Activated T-helper 1 cell treated with anti-CD3 and anti-CD28 coated beads, Interleukin-2, amount 50 U/mL, for 16 hours (primary cell): ENCODE data around the gene TXNRD2.

ENCODE experiments used
- DNase-seq, 2 donors: peaks; one replicate each; pipeline ENCODE4 v3.0.0-alpha.2; 2020; ENCODE audit warnings: low read depth in 1 of 2, low spot score in 1 of 2

TXNRD2 gene

DNA sequence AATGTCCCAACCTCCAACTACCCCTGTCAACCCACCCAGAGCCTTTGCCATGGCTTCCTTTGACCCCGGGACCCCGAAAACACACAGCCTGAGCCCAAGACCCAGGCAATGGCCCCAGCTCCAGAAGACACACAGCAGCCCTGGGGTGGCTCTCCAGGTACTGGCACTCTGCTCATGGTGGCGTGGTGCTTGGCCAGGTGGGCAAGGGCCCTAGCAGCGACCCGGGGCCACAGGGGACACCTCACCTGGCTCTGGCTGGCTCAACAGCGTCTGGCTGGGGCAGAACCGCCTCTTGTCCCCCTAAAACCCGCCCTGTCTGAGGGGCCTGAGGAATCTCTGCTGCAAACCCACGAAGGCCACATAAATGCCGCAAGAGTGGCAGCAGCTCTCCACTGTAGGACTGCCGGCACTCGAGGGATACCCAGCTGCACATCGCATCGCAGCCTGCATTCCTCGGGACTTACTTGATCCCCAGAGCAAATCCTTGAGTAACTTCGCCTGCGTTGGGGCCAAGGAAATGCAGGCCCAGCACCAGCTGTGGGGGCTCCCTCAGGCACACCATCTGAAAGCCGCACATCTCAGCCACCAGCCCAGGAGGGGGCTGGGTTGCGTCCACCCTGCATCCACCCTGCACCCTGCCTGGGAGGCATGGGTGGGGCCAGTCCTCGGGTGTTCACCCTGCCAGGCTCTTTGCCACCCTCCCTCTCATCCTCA lies 63.8 kb downstream of the TXNRD2 start:
- peak in 1 of 2 donors; percentile 2 for DNase-seq

DNA sequence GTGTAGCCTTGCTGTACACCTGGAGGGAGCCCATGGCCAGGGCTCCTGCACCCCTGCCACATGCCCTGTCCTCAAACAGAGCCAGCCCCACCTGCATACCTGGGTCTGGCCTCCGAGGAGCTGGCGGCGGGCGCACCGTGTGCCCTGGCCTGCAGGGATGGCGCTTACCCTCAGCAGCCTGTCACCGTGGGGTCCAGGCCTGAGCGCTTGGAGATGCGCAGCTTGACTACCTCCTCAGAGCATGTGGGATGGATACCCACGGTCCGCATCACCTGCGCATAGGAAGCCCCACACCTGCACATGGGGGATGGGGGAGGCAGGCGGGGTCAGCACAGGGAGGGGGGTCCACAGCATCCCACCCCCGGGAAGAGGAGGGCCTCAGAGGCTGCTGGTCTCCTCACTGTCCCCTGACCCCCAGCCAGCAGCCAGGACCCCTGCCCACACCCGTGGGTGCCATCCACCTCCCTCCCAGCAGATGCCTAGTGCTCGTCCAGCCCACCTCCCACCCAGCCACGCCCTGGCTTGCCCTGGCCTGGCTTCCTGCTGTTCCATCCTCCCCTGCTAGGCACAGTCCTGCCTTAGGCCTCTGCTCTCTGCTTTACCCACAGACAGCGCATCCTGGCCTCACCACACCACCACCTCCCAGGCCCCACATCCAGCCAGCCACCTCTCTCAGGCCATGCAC lies 64.5 kb downstream of the TXNRD2 start:
- peak in 1 of 2 donors; percentile 2 for DNase-seq

GRCh38 chr22:19876314-19876940 lies 65.2 kb downstream of the TXNRD2 start:
- DNase-seq, result no peak

- no peak for DNase-seq
Measured at GRCh38 chr22:19875531-19876313, 65.9 kb downstream of the TXNRD2 start.

DNA sequence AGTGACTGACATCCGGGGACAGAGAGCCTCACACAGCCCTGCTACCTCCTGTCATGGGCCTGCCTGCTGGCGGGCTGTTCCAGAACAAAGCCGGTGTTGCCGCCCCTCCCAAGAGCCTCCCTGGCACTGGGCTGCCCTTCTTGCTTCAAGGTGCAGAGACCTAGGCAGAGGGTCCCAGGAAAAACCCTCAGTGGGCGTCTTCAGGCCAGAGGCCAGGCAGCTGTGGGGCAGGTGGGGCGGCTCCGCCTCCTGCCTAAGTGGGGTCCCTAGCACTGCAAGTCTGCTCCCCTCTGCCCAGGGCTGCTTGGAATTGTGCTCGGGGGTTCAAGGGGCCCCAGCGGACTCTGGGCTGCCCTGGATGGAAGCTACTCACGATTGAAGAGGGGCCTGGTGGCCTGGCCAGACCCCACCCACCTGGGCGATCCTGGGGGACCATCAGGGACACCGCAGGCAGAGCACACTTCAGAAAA lies 66.5 kb downstream of the TXNRD2 start:
- no peak for DNase-seq

DNA sequence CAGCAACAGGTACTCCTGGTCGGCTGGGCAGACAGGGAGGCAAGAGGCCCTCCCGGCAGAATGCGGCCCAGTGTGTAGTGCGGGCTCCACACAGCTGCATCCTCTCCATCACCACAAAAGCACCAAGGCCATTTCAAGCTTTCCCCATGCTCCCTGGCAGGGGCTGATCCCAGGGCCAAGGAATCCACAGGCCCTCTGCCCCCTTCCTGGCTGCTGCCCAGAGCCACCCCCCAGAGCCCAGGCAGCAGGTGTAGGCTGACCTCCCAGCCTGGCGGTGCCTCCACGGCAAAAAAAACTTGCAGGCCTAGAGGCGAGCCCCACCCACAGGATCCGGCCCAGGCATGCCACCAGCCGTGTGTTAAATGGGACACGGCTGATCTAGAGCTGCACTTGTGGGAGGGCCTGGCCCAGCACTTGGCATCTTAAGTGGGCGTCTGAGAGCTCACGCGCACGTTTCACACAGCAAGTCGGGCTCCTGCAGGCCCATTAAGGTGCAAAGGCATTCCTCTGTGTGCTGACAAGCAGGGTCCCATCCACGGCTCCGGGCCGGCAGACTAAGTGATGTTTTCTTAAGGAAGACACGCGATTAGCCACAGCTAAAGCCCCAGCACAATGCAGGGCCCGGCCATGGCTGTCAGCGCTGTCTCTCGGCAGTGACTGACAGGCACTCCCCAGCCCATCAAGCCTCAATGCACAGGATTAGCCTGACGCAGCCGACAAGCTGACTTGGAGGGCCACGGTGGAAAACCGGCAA lies 67.1 kb downstream of the TXNRD2 start:
- DNase-seq, result no peak

DNA sequence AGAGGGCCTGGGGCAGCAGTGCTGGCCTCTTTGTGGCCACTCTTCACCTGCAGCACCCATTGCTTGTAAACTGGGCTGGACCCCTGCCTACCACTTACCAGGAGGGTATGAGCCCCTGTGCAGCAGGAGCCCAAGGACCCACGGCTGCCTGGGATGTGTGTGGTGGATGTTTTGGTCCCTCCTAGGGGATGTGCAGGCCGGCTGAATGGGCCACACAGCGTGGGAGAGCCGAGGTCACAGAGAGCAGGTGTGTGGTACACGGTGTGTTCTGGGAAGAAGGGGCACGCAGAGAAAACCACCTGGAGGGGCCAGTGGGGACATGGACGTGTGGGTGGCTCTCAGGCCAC lies 67.7 kb downstream of the TXNRD2 start:
- peak in 1 of 2 donors; percentile 3 for DNase-seq

- DNase-seq, result peak in 1 of 2 donors; percentile 1
Measured at GRCh38 chr22:19873138-19873959, 68.3 kb downstream of the TXNRD2 start.

GRCh38 chr22:19872779-19873137 lies 68.9 kb downstream of the TXNRD2 start:
- DNase-seq, result peak in 1 of 2 donors; percentile 1

GRCh38 chr22:19871845-19872778 lies 69.5 kb downstream of the TXNRD2 start:
- DNase-seq, result peak in 1 of 2 donors; percentile 1

- DNase-seq, result no peak
Measured at GRCh38 chr22:19871023-19871844, 70.4 kb downstream of the TXNRD2 start.

DNA sequence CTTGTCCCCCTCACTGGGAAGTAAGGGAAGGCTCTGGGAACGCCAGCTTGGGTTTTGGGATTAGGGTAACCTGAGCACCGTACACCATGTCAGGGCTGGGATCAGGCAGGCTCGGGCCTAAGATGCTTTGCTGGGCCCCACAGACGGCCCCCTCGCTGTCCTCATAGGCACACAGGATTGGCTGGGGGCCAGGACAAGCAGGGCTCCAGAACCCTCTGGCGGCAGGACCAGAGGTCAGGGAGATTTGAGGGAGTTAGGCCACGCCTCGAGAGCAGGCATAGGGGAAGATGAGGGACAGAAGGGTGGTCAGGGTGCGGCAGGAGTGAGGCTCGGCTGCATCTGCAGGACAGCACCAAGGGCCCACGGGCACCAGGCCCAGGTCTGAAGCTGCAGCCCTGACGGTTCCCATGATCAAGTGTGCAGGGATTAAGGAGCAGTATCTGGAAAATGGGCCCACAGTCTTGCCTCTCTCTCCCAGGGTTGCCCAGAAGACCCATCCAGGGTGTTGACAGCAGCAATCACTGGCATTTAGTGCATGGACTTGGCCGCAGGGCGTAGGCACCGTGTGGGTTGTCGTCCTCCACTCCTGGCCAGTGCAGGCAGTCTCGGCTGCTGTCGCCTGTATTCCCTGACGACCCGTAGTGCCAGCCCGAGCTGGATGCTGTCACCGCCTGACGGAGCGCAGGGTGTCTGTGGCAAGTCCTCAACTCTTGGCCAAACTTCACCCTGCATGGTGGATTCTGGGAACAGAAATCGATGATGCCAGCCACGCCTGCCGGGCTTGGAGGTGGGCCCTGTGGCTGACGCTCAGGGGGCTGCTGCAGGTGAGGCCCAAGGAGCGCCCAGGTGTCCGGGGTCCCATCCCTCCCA lies 71.2 kb downstream of the TXNRD2 start:
- no peak for DNase-seq

DNA sequence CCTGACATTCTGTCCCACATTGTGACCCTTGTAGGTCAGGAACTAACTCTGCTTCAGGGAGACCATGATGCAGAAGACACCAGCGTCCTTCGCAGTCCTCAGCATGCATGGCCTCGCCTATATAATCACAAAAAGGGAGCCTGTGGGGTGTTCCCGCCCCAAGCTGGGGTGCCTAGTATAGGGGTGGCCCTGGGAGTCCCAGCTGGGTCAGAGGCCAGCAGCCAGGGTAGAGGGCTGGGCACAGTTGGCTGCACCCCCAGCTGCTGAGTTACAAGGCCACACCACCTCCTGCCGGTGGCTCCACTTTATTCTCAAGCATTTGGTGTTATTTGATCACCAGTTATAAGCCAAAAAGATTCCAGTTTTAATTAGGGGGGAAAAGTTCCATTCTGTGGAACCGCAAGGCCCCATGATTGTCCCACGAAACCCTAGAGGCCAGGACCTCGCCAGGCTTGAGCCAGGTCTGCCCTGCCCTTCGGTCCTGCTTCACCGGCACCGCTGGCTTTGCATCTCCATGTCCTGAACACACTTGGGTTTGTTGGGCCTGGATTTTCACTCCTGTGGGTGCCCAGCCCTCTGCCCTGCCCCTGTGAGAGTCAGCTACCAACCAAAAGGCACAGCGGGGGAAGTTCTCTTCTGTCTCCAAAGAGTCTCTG lies 72.0 kb downstream of the TXNRD2 start:
- DNase-seq, result peak in 1 of 2 donors; percentile 2

DNA sequence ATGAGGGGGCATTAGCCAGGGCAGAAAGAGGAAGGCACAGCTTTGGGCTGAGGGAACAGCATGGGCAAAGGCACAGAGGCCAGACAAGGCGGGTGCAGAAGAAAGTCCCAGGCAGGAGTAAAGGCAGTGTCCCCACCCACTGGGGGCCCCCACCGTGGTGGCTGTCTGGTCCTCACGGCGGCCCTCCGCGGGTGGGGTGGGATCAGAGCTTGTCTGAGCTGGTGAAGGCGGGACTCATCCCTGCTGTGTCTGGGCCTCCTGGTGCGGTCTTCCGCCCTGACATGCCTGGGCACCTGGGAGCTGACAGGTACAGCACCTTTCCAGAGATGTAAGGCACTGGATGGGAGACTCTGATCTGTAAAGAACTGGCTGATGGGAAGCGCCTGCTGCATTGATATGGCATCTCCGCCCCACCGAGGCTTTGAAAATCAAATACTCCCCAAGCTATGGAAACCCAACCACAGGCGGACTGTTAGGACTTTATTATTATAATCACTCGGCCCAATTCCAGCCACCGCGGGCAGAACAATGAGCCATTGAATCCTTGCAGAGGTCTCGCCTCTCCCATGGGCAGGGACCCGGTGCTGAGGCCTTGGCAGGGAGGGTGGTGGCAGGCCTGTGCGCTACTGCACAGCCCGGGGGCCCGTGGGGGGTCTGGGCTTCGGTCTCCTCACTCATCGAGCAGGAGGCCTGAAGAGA lies 72.7 kb downstream of the TXNRD2 start:
- peak in 1 of 2 donors; percentile 2 for DNase-seq

DNA sequence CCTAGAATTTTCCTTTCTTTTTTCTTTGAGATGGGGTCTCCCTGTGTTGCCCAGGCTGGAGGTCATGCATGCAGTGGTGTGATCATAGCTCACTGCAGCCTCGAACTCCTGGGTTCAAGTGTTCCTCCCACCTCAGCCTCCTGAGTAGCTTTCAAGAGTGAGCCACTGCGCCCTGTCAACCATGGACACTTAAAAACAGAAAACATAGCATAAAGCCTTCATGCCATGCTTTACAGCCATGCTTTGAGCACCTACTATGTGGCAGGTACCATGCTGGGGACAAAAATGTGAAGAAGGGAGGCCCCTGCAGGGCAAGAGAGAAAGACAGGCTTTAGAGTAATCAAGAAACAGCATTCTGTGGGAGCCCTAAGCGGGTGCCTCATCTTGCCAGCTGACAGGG lies 73.3 kb downstream of the TXNRD2 start:
- DNase-seq, result peak in 1 of 2 donors; percentile 0

DNA sequence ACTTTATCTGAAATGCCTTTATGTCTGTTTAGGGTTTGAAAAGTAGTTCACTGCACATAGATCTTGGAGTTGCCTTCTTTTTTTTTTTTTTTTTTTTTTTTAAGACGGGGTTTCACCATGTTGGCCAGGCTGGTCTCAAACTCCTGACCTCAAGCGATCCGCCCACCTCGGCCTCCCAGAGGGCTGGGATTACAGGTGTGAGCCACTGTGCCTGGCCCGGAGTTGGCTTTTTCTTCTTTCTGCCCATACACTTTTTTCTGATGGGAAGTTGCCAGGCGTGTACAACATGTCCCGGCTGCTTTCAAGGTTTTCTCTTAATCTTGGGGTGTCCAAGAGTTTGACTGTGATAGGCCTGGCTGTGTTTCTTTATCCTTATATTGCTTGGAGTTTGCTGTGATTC lies 74.0 kb downstream of the TXNRD2 start:
- DNase-seq, result no peak
